ENCODE data around the gene MANBA. TPM values are rescaled to one million over a fixed set of nuclear protein-coding genes. Genes with fewer than 3 reads are reported as not detected.

MANBA gene
- total RNA-seq, 1 experiment from 2014 or later = 21.4 TPM

DNA sequence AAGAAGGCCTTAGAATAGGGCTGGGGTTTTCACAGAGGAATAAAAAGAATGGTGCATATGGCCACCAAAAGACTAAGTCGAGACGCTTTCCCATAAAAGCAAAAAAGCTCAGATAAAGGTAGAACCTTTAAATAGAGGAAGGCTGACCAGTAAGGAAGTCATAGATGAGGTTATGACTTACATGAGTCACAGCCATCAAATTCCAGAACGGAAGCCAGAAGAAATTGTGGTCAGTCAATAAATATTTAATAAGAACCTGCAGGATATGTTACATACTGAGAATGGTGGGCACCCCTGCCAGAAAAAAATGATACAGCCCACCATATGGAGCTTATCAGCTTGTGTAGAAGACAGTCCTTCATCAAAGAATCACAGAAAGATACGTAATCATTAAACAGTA, 120.1 kb downstream of the MANBA start:
- peaks cover 5 to 24% (median 5%) of the 10 kb centered on the region in 3 experiments; a peak in 6 of 7 replicates for H3K36me3 Mint-ChIP-seq (ENCODE audit: insufficient read depth in 1 of 3, low read depth in 3 of 3)
- H3K79me2 ChIP-seq (ENCODE audit: insufficient read depth, low read length) = no peaks in the 10 kb centered on the region
- no peak overlapping the region for H3K23ac ChIP-seq (ENCODE audit: insufficient read length, low read depth, low read length)
- no peak overlapping the region for H3K27ac ChIP-seq (ENCODE audit: insufficient read length, low read depth, low read length)
- no peak overlapping the region for H3K4me2 ChIP-seq (ENCODE audit: insufficient read depth, insufficient read length, low read length)
- H2AK5ac ChIP-seq (ENCODE audit: insufficient read length, low read length) = no peak overlapping the region
- H3K4ac ChIP-seq (ENCODE audit: low read depth, low read length) = no peak overlapping the region
- no peak for DNase-seq
- H3K4me3 Mint-ChIP-seq = no peak overlapping the region
- no peak overlapping the region for H3K18ac ChIP-seq (ENCODE audit: insufficient read length, low read depth, low read length)
- H3K4me1 Mint-ChIP-seq = no peaks in the 10 kb centered on the region
- H3K9me3 ChIP-seq (ENCODE audit: control insufficient read depth, low read depth, low read length) = no peaks in the 10 kb centered on the region
- no peaks in the 10 kb centered on the region for H3K23me2 ChIP-seq (ENCODE audit: insufficient read length, low read depth, low read length, poor library complexity, severe bottlenecking)
- peak overlapping the region in 1 of 3 experiments; percentile 74; a peak in 1 of 7 replicates for H3K27ac Mint-ChIP-seq
- no peak overlapping the region for H4K91ac ChIP-seq (ENCODE audit: insufficient read length, low read depth, low read length)
- no peak overlapping the region for H2BK5ac ChIP-seq (ENCODE audit: insufficient read length, low read length)
- no peak overlapping the region for H2AFZ ChIP-seq (ENCODE audit: low read length)
- no peak overlapping the region for H3K56ac ChIP-seq (ENCODE audit: insufficient read length, low read depth, low read length)
- H3K4me1 ChIP-seq (ENCODE audit: insufficient read depth, low read length) = no peaks in the 10 kb centered on the region
- H4K8ac ChIP-seq (replicated peaks; ENCODE audit: insufficient read length, low read depth, low read length) = no peak overlapping the region
- H2BK120ac ChIP-seq (ENCODE audit: low read depth, low read length, poor library complexity, severe bottlenecking) = no peak overlapping the region
- no peaks in the 10 kb centered on the region for H3K27me3 ChIP-seq (ENCODE audit: insufficient read depth, low read length)
- TF ChIP-seq, protein P1, sequence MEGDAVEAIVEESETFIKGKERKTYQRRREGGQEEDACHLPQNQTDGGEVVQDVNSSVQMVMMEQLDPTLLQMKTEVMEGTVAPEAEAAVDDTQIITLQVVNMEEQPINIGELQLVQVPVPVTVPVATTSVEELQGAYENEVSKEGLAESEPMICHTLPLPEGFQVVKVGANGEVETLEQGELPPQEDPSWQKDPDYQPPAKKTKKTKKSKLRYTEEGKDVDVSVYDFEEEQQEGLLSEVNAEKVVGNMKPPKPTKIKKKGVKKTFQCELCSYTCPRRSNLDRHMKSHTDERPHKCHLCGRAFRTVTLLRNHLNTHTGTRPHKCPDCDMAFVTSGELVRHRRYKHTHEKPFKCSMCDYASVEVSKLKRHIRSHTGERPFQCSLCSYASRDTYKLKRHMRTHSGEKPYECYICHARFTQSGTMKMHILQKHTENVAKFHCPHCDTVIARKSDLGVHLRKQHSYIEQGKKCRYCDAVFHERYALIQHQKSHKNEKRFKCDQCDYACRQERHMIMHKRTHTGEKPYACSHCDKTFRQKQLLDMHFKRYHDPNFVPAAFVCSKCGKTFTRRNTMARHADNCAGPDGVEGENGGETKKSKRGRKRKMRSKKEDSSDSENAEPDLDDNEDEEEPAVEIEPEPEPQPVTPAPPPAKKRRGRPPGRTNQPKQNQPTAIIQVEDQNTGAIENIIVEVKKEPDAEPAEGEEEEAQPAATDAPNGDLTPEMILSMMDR (conservative IDR thresholded peaks at IDR 0.05) = no peak
- no peak overlapping the region for H2BK15ac ChIP-seq (ENCODE audit: low read depth, low read length)
- H3K27me3 Mint-ChIP-seq (ENCODE audit: low read depth) = no peaks in the 10 kb centered on the region
- no peak overlapping the region for H3K9ac ChIP-seq (ENCODE audit: extremely low read depth, insufficient read length, low read length)
- H3K9me3 Mint-ChIP-seq = no peaks in the 10 kb centered on the region
- H4K20me1 ChIP-seq (ENCODE audit: control insufficient read depth, insufficient read depth, insufficient read length) = no peaks in the 10 kb centered on the region
- H3K14ac ChIP-seq (ENCODE audit: insufficient read depth, low read length) = no peak overlapping the region
- no CpG with 5 or more reads among the region's 4 CpGs for WGBS (ENCODE audit: extremely low coverage, insufficient read length, low lambda C conversion rate)
- no peaks in the 10 kb centered on the region for H3K79me1 ChIP-seq (ENCODE audit: insufficient read depth, low read depth, low read length, poor library complexity, severe bottlenecking)
- H3T11ph ChIP-seq (ENCODE audit: low read length) = no peak overlapping the region
- no peak overlapping the region for H2BK12ac ChIP-seq (ENCODE audit: insufficient read length, low read depth, low read length)
- H2BK20ac ChIP-seq (ENCODE audit: low read depth, low read length, poor library complexity, severe bottlenecking) = no peak overlapping the region
- H4K5ac ChIP-seq (ENCODE audit: insufficient read length, low read depth, low read length) = no peak overlapping the region
